Choroid plexus epithelial cell (primary cell): ENCODE data around the gene CNTFR.
A peak's percentile ranks its signal among the peaks of the same experiment; 100 is the strongest.
"Not testable (repeated sequence)": the region's sequence is repeated elsewhere in the genome, so short reads cannot be mapped to it uniquely, and the experiment has no call there.

Experiments
- DNase-seq: peaks from one replicate; pipeline ENCODE4 v3.0.0-alpha.2; 2010; ENCODE audit warnings: low read depth
- H3K4me3 ChIP-seq: 2 replicates; pipeline ENCODE4 v1.5.1; 2011; ENCODE audit warnings: low read depth, mild to moderate bottlenecking, control low read depth, low read length, moderate library complexity
- CTCF ChIP-seq: conservative IDR thresholded peaks from 2 replicates; pipeline ENCODE4 v1.5.1; 2011; ENCODE audit warnings: low read depth, mild to moderate bottlenecking, control low read depth, inconsistent platforms, low read length, moderate library complexity

CNTFR gene

GRCh38 chr9:34589636-34590380, at the start of gene CNTFR:
TSS of gene CNTFR (minus strand) at chr9:34589724. CDS start at chr9:34568981, 20,743 bp downstream.
- no peak for DNase-seq
- TF ChIP-seq CTCF = no peak
- peak within 1 kb of the TSS; percentile 24 for H3K4me3 ChIP-seq

- DNase-seq = not testable (repeated sequence)
These were observed 49.8 kb upstream of the CNTFR start for GRCh38 chr9:34639322-34639721.

GRCh38 chr9:34638138-34638445, 48.6 kb upstream of the CNTFR start:
- DNase-seq = no peak
- TF ChIP-seq CTCF = no peak
- H3K4me3 ChIP-seq = peak overlapping the region; percentile 72

More at GRCh38 chr9:34639322-34639721, 49.8 kb upstream of the CNTFR start:
- H3K4me3 ChIP-seq = not testable (repeated sequence)

- H3K4me3 ChIP-seq = peak within 1 kb of the TSS; percentile 72
- TF ChIP-seq CTCF = no peak
- peak; percentile 94 for DNase-seq
These were observed 48.0 kb upstream of the CNTFR start, which contains the start of gene SIGMAR1 for GRCh38 chr9:34637356-34638137. TSS of gene SIGMAR1 (minus strand) at chr9:34637787. CDS start at chr9:34637697, 90 bp downstream.

- TF ChIP-seq CTCF = no peak
- H3K4me3 ChIP-seq = peak overlapping the region; percentile 72
- DNase-seq = peak; percentile 35
These were observed 47.3 kb upstream of the CNTFR start for GRCh38 chr9:34636791-34637355.

GRCh38 chr9:34635556-34635955, 46.0 kb upstream of the CNTFR start:
- no peak for TF ChIP-seq CTCF
- no peak overlapping the region for H3K4me3 ChIP-seq

GRCh38 chr9:34634551-34635248, 45.2 kb upstream of the CNTFR start:
- H3K4me3 ChIP-seq = no peak overlapping the region
- DNase-seq = no peak
- TF ChIP-seq CTCF = no peak

More at GRCh38 chr9:34635556-34635955, 46.0 kb upstream of the CNTFR start:
- no peak for DNase-seq
